ENCODE measurements around the gene EEPD1. TPM values are rescaled to one million over a fixed set of nuclear protein-coding genes. Genes with fewer than 3 reads are reported as not detected.
A peak's percentile ranks its signal among the peaks of the same experiment; 100 is the strongest.
"Not testable (repeated sequence)": the region's sequence is repeated elsewhere in the genome, so short reads cannot be mapped to it uniquely, and the experiment has no call there.

Gene EEPD1
- total and polyA plus RNA-seq, 2 donors, result 9.7 to 18.4 TPM

DNA sequence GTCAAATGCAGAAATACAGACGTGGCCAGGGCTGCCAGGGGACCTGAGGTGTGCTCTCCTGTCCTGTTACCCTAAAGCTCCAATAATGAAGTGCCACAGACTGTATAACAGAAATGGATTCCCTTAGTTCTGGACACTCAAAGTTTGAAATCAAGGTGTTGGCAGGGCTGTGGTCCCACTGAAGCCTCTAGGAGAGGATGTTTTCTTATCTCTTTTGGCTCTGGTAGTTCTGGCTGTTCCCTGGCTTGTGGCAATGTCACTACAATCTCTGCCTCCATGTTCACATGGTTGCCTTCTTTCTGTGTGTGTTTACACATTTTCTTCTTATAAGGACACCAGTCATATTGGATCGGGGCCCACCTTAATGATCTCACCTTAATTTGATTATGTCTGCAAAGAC lies 15.3 kb upstream of the EEPD1 start:
- 83% methylated on average over 2 of the region's 2 CpGs for WGBS
- no peak overlapping the region for H3K27ac ChIP-seq (ENCODE audit: low read depth)
- no peaks in the 10 kb centered on the region for H3K4me1 ChIP-seq (ENCODE audit: insufficient read depth)
- no peak overlapping the region for H3K4me3 ChIP-seq (ENCODE audit: low read depth, low read length)
- H3K36me3 ChIP-seq (ENCODE audit: insufficient read depth), result no peaks in the 10 kb centered on the region
- DNase-seq (ENCODE audit: extremely low spot score), result no peak

DNA sequence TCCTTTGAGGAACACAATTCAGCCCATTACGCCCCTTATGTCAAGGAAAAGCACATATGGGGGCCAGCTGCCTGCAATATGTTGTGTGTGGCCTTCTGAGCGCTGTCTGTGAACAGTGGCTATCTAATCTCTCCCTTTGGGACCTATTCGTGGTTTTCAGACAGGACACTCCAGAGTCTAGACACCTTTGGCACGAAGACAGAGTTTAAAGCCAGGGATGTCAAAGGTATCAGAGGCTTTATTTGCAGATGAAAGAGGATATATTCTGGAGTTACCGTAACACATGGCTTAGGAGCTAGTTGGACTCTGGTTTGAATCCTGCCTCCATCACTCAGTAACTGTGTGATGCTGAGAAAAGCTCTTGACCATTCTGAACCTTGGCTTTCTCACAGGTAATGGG lies 14.8 kb upstream of the EEPD1 start:
- no peaks in the 10 kb centered on the region for H3K36me3 ChIP-seq (ENCODE audit: insufficient read depth)
- no peak for DNase-seq (ENCODE audit: extremely low spot score)
- no peaks in the 10 kb centered on the region for H3K4me1 ChIP-seq (ENCODE audit: insufficient read depth)
- no peak overlapping the region for H3K4me3 ChIP-seq (ENCODE audit: low read depth, low read length)
- no peak overlapping the region for H3K27ac ChIP-seq (ENCODE audit: low read depth)
- 68% methylated on average over 5 of the region's 5 CpGs for WGBS

DNA sequence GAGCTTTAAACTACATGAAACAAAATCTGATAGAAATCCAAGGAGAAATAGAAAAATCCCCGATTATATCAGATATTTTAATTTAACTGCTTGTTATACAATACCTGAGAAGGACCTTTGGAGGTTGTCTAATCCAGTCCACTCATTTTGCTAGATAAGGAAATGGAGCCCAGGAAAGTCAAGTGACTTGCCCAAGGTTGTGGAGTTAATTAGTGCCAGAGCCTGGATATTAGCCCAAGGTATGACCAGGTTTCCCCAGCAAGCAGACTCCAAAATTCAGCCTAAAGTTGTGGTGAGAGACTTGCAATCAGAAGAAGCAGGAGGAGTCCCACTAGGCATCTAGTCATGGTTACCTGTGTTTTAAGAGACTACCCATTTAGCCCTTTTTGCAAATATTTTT lies 11.7 kb upstream of the EEPD1 start:
- Histone ChIP-seq H3K4me1 (ENCODE audit: insufficient read depth) (no peaks in the 10 kb centered on the region), H3K27ac (ENCODE audit: low read depth) (no peak overlapping the region), H3K36me3 (ENCODE audit: insufficient read depth) (no peaks in the 10 kb centered on the region), H3K4me3 (ENCODE audit: low read depth, low read length) (no peak overlapping the region)
- DNase-seq (ENCODE audit: extremely low spot score), result no peak
- 87% methylated on average over 1 of the region's 1 CpG for WGBS

DNA sequence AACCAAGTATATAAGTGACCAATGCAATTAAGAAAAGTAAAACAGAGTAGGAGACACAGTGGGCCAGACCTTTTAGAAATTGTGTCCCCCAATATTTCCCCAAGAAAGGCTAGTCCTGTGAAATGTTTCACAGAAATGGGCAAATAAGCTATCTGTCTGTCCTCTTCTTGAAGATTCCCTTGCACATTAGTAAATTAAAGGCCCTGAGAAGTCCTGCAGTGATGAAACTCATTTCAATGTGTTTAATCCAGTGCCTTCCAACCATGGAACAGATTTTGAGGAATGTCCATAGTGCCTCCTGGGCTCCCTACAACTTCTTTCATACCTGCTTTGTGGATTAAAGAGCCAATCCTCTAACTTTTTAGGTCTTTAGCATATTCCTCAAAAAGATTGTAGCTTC lies 11.2 kb upstream of the EEPD1 start:
- H3K4me3 ChIP-seq (ENCODE audit: low read depth, low read length), result no peak overlapping the region
- no peak overlapping the region for H3K27ac ChIP-seq (ENCODE audit: low read depth)
- no peaks in the 10 kb centered on the region for H3K4me1 ChIP-seq (ENCODE audit: insufficient read depth)
- DNase-seq (ENCODE audit: extremely low spot score), result no peak
- H3K36me3 ChIP-seq (ENCODE audit: insufficient read depth), result no peaks in the 10 kb centered on the region

DNA sequence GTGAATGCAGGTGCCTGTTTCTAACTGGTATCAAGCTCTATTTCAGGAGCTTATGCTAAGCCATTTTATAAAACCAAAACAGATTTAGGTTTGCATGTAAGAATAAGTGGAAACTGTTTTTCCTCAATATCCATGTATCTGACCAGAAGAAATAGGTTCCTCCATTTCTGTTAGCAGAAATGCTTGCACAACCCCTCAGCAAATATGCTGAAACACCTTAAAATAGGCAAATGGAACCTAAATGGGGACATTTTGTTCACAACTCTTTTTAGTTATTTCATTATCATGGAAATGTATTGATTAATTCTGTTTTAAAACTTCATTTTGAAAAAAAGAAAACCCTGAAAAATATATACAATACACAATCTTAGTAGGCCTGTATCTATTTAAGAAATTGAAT lies 8.9 kb upstream of the EEPD1 start:
- no peaks in the 10 kb centered on the region for H3K36me3 ChIP-seq (ENCODE audit: insufficient read depth)
- no peak overlapping the region for H3K4me3 ChIP-seq (ENCODE audit: low read depth, low read length)
- no peak for DNase-seq (ENCODE audit: extremely low spot score)
- H3K4me1 ChIP-seq (ENCODE audit: insufficient read depth), result no peaks in the 10 kb centered on the region
- no peak overlapping the region for H3K27ac ChIP-seq (ENCODE audit: low read depth)

DNA sequence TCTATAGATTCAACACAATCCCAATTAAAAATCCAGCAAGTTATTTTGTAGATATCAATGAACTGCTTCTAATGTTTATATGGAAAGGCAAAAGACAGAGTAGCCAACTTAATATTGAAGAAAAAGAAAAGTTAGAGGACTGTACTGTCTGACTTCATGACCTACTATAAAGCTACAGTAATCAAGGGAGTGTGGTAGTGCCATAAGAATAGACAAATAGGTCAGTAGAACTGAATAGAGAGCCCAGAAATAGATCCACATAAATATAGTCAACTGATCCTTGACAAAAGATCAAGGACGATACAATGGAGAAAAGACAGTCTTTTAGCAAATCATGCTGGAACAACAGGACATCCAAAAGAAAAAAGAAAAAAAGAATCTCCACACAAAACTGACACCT lies 7.4 kb upstream of the EEPD1 start:
- 83% methylated on average over 1 of the region's 1 CpG for WGBS
- Histone ChIP-seq H3K27ac (ENCODE audit: low read depth) (no peak overlapping the region), H3K4me1 (ENCODE audit: insufficient read depth) (no peaks in the 10 kb centered on the region), H3K4me3 (ENCODE audit: low read depth, low read length) (no peak overlapping the region), H3K36me3 (ENCODE audit: insufficient read depth) (no peaks in the 10 kb centered on the region)
- DNase-seq (ENCODE audit: extremely low spot score), result no peak

DNA sequence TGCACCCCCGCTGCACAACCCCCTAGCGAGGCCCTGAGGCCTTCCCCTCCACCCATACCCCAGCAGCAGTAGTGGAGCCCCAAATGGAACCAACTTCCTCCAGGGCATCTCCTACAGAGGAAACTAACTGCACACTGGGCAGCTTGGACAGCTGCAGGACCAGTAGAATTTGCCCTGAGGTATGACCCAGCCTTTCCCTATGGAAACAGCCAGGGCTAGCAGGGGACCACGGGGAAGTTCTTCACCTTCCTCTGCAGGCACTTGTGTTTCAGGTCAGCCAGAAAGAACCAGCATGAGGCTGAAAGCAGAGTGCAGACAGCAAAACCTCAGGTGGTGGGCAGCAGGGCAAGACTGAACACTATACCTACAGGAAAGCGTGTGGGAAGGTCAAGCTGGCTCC lies 5.7 kb upstream of the EEPD1 start:
- Histone ChIP-seq H3K36me3 (ENCODE audit: insufficient read depth) (no peaks in the 10 kb centered on the region), H3K4me3 (ENCODE audit: low read depth, low read length) (no peak overlapping the region), H3K27ac (ENCODE audit: low read depth) (no peak overlapping the region), H3K4me1 (ENCODE audit: insufficient read depth) (no peaks in the 10 kb centered on the region)
- 92% methylated on average over 4 of the region's 4 CpGs for WGBS
- DNase-seq (ENCODE audit: extremely low spot score), result no peak

DNA sequence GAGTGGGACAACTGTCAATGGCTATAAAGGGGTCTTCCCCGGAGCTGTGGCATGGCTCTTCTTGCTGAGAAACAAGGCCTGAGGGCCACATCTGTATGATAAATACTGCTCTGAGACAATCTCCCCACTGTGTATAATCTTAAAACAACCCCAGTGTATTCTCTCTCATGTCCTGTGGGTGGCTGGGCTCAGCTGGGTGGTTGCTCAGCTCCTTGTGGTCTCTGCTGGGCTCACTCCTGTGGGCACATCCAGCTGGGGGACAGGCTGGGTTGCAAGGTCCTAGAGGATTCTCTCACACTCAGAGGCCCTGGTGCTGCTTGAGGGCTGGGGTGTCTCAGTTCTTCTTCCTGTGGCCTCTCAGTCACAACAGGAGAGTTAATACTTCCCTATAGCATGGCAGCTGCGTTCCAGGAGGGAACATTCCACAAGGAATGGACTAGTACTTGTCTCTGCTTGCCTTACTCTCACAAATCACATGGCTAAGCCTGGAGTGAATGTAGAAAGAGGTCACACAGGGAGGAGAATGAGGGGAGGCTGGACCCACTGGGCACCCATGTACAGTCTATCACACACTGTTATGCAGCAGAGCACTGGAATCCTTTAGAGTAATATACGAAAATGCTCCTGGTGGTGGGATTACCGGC lies 4.5 kb upstream of the EEPD1 start:
- WGBS, result 88% methylated on average over 4 of the region's 4 CpGs
- no peak overlapping the region for H3K27ac ChIP-seq (ENCODE audit: low read depth)
- no peak for DNase-seq (ENCODE audit: extremely low spot score)
- H3K4me1 ChIP-seq (ENCODE audit: insufficient read depth), result no peaks in the 10 kb centered on the region
- no peaks in the 10 kb centered on the region for H3K36me3 ChIP-seq (ENCODE audit: insufficient read depth)
- H3K4me3 ChIP-seq (ENCODE audit: low read depth, low read length), result no peak overlapping the region

DNA sequence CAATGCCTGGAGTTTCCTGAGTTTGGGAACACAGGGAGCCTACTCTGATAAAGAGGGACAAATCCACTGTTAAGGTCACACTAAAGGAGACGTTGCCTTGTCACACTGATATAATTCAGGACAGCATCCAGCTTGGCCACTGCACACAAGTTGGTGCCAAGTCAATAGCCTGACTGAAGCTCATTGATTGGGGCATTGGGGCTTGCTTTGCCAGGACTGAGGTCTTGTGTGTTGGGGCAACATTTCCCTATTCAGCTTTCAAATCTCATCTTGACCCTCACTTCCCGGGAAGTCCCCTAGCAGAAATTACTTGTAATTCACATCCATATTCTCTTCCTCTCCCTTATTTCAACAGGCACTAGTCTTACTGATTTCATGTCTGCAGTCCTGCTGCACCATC lies 3.8 kb upstream of the EEPD1 start:
- not testable (repeated sequence) for H3K4me3 ChIP-seq (ENCODE audit: low read depth, low read length); H3K27ac ChIP-seq (ENCODE audit: low read depth); DNase-seq (ENCODE audit: extremely low spot score); H3K36me3 ChIP-seq (ENCODE audit: insufficient read depth); H3K4me1 ChIP-seq (ENCODE audit: insufficient read depth)
- no CpG with 5 or more reads among the region's 2 CpGs for WGBS

DNA sequence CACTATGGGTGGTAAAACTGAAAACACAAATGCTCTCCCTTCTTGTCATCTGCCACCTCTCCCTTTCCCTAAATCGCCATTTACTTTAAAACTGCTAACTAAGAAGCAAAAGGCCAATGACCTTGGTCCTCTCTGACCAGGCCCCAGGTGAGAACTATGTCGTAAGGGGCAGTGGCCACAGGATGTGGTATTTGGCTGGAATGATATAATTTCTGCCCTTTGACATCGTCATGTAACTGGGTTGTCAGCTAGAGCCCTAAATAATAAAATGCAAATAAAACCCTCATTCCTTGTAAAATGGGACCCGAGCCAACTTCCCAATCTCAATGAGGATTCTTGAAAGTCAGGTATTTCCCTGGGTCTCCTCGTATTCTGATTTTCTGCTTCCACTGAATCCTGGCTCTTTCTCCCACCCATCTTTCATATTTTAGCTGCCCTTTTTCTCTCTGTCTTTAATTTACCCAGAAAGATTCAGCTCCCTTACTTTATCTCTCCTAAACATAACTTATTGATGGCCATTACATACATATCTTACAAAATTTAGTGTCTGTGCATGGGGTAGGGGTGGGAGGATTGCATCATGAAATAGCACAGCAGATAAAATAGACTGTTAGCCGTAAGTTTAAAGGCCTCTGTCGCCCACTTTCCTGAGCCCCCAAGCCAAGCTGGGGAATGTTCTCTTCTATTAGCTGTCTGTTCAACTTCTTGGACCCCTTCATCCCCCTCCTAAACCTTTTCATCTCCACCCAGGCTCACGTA lies 3.2 kb upstream of the EEPD1 start:
- H3K36me3 ChIP-seq (ENCODE audit: insufficient read depth), result no peaks in the 10 kb centered on the region
- H3K4me3 ChIP-seq (ENCODE audit: low read depth, low read length), result no peak overlapping the region
- 79% methylated on average over 8 of the region's 8 CpGs for WGBS
- DNase-seq (ENCODE audit: extremely low spot score), result no peak
- H3K27ac ChIP-seq (ENCODE audit: low read depth), result no peak overlapping the region
- H3K4me1 ChIP-seq (ENCODE audit: insufficient read depth), result no peaks in the 10 kb centered on the region

DNA sequence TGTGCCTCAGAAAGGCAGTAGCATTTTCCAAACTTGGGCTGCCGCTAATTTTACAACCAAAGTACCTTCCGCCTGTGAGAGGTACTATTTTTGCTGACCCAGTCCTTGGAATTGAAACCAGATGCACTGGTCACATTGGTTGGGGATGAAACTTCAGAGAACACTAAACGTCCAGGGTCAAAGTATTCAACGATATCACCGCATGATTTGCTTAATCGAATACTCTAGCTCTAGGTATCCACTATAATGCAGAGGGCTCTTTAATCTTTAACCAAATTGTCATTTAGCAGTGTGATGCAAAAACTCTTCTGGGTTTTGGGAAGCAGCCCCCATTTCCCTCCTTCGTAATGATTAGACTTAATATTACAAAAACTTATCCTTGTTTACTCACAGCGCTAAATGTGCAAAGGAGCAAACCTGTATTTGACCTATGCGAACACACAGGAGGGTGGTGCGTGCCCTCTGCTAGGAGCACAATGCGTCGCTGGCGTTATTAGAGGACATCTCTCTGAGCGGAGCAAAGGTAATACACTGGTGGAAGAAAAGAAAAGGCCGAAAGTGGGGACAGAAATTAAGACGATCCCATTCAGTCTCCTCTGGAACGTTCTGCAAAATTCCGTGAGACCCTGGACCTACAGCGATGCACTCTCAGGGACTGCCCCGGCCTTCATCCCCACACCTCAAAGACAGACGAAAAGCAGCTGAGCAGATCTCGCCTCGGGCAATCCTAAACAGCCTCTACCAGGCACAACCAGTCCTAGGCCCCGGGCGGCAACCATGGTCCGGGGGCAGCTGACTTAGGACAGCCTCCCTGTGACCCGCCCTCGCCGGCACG lies 916 bp upstream of the EEPD1 start:
- Histone ChIP-seq H3K4me1 (ENCODE audit: insufficient read depth) (peaks cover 3% of the 10 kb centered on the region), H3K36me3 (ENCODE audit: insufficient read depth) (no peaks in the 10 kb centered on the region), H3K4me3 (ENCODE audit: low read depth, low read length) (peak overlapping the region; percentile 31), H3K27ac (ENCODE audit: low read depth) (peak overlapping the region; percentile 80)
- DNase-seq (ENCODE audit: extremely low spot score), result no peak
- WGBS, result 37% methylated on average over 30 of the region's 30 CpGs

DNA sequence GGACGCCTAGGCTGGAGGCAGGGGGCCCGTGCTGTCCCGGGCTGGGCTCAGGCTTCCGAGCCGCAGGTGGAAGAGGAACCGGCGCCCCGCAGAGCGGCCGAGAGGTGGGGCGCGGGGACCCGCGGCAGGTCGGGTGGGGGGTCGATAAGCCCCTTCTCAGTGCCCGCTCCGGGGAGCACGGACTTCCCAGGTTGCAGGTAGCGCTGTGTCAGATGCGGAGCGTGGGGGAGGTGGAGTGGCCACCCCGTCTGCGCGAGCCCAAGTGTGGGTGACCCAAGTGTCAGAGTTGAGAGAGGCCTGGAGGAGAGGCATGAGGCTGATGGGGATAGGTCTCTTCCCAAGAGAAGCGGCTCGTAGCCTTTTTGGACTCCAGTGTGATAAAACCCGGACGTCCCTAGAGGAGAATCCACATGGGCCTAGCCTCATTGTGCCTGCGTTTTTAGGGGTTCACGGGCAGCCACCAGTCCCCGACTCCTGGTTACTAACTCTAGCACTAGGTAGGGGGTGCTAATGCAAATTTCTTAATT lies 580 bp downstream of the EEPD1 start:
- Histone ChIP-seq H3K4me1 (ENCODE audit: insufficient read depth) (peaks cover 5% of the 10 kb centered on the region), H3K27ac (ENCODE audit: low read depth) (peak overlapping the region; percentile 54), H3K36me3 (ENCODE audit: insufficient read depth) (no peaks in the 10 kb centered on the region), H3K4me3 (ENCODE audit: low read depth, low read length) (peak overlapping the region; percentile 72)
- WGBS, result 4% methylated on average over 32 of the region's 32 CpGs
- DNase-seq (ENCODE audit: extremely low spot score), result no peak

DNA sequence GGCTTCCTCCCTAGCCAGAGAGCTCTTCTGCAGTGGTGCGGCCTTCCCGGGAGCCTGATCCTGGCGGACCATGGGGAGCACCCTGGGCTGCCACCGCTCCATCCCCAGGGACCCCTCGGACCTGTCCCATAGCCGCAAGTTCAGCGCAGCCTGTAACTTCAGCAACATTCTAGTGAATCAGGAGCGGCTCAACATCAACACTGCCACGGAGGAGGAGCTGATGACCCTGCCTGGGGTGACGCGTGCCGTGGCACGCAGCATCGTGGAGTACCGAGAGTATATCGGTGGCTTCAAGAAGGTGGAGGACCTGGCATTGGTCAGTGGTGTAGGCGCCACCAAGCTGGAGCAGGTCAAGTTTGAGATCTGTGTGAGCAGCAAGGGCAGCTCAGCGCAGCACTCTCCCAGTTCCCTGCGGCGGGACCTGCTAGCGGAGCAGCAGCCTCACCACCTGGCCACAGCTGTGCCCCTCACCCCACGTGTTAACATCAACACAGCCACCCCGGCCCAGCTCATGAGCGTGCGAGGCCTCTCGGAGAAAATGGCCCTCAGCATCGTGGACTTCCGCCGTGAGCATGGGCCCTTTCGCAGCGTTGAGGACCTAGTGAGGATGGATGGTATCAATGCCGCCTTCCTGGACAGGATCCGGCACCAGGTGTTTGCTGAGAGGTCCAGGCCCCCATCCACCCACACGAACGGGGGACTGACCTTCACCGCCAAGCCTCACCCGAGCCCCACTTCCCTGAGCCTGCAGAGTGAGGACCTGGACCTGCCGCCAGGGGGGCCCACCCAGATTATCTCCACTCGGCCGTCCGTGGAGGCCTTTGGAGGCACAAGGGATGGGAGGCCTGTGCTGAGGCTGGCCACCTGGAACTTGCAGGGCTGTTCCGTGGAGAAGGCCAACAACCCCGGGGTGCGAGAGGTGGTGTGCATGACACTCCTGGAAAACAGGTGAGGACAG lies 1.5 kb downstream of the EEPD1 start:
- DNase-seq (ENCODE audit: extremely low spot score), result no peak
- H3K36me3 ChIP-seq (ENCODE audit: insufficient read depth), result no peaks in the 10 kb centered on the region
- peaks cover 5% of the 10 kb centered on the region for H3K4me1 ChIP-seq (ENCODE audit: insufficient read depth)
- peak overlapping the region; percentile 72 for H3K4me3 ChIP-seq (ENCODE audit: low read depth, low read length)
- 59% methylated on average over 44 of the region's 44 CpGs for WGBS
- H3K27ac ChIP-seq (ENCODE audit: low read depth), result no peak overlapping the region

All from urinary bladder (tissue), 4 donors.